ENCODE measurements around the gene TMEM130. TPM values are rescaled to one million over a fixed set of nuclear protein-coding genes. Genes with fewer than 3 reads are reported as not detected.

Gene TMEM130
- polyA plus RNA-seq, 1 donor (not counting 4 experiments of a cell fraction or from before 2014, with no cell fraction given): not detected

GRCh38 chr7:98797150-98797549, 72.7 kb downstream of the TMEM130 start:
- Histone ChIP-seq H3K9me3 (ENCODE audit: control insufficient read depth, low read depth, low read length) (no peaks in the 10 kb centered on the region), H3K4me2 (ENCODE audit: control insufficient read depth, extremely low read depth, insufficient read depth, low read depth, low read length) (no peak overlapping the region), H3K4me3 (ENCODE audit: control insufficient read depth in 2 of 3, extremely low read depth in 1 of 3, insufficient read depth in 2 of 3, low read depth in 1 of 3, low read length in 3 of 3) (no peak overlapping the region), H3K27me3 (ENCODE audit: control insufficient read depth, extremely low read depth, insufficient read depth, low read length) (no peaks in the 10 kb centered on the region), H3K27ac (ENCODE audit: control insufficient read depth, insufficient read depth, low read length) (no peak overlapping the region), H3K9ac (ENCODE audit: control insufficient read depth, extremely low read depth, insufficient read depth, low read length) (no peak overlapping the region), H3K9me1 (ENCODE audit: control insufficient read depth, extremely low read depth, insufficient read depth, low read length) (no peaks in the 10 kb centered on the region), H3K36me3 (ENCODE audit: control insufficient read depth in 2 of 2, extremely low read depth in 1 of 2, insufficient read depth in 2 of 2, low read length in 2 of 2) (no peaks in the 10 kb centered on the region), H2AFZ (ENCODE audit: control insufficient read depth, low read length) (no peak overlapping the region), H4K20me1 (ENCODE audit: control insufficient read depth, extremely low read depth, insufficient read depth, low read length) (no peaks in the 10 kb centered on the region), H3K79me2 (ENCODE audit: control insufficient read depth, insufficient read depth, low read length) (no peaks in the 10 kb centered on the region), H3K4me1 (ENCODE audit: control insufficient read depth, extremely low read depth, insufficient read depth, low read length) (no peaks in the 10 kb centered on the region)
- DNase-seq (ENCODE audit: low read depth, low spot score): no peak
- TF ChIP-seq CTCF (optimal IDR thresholded peaks at IDR 0.05 in 1 of 3, IDR thresholded peaks at IDR 0.05 in 1 of 3, conservative IDR thresholded peaks at IDR 0.05 in 1 of 3; ENCODE audit: extremely low read depth in 1 of 3, insufficient read depth in 2 of 3, low read length in 3 of 3) (no peak), EZH2 (IDR thresholded peaks at IDR 0.05; ENCODE audit: low read length) (no peak)
- no peak for FAIRE-seq
- dilution Hi-C loops (cut with MboI; ENCODE audit: extremely low pct_ligation_motif_present, low sequenced_read_pairs): no loop called here

Small RNA genes lying within 50 kb of the gene (small RNA-seq; reads per million reads assigned to genes)
- 0.33 to 3.3 (median 0.80) reads per million in 3 experiments for gene MIR3609 (ENCODE audit: insufficient read length in 3 of 3, low read depth in 3 of 3, low replicate concordance in 1 of 3)

Other genes starting within 250 kb of the TMEM130 start
- gene TRRAP, start 8.5 kb upstream of the TMEM130 start, polyA plus RNA-seq: 4.0 to 12.4 TPM (median 6.1 TPM) in 3 replicates